HG03159 (cell line): ENCODE results near the gene ADCY3.
"Not testable (repeated sequence)": the region's sequence is repeated elsewhere in the genome, so short reads cannot be mapped to it uniquely, and the experiment has no call there.

ENCODE experiments used
- ATAC-seq: cut with Tn5 transposase; IDR thresholded peaks from one replicate; pipeline ENCODE4 v1.9.1; 2021; ENCODE audit warnings: mild to moderate bottlenecking, moderate library complexity; ENCODE audit not compliant: unreplicated experiment

The ADCY3 gene

DNA sequence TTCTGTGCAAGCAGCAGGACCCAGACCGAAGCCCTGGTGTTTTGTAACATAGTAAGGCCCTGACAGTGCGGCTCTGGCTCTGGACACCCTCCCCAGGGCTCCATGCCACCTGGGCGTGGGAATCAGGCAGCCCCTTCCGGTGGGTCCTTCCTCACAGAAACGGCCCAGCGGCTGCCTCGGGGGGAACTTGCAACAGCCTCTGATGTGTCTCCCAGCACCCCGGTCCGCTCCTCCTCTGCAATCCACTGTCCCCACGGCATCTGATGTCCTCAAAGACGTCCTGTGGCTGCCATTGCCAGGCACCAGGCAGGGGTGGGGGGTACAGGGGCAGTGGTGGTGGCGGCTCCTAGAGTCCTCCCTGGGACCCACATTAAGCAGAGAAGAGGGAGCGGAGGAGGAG lies 68.0 kb downstream of the ADCY3 start:
- ATAC-seq, result no peak

GRCh38 chr2:24850944-24851343 lies 69.1 kb downstream of the ADCY3 start:
- ATAC-seq, result no peak

GRCh38 chr2:24845691-24846090 lies 74.3 kb downstream of the ADCY3 start:
- no peak for ATAC-seq

DNA sequence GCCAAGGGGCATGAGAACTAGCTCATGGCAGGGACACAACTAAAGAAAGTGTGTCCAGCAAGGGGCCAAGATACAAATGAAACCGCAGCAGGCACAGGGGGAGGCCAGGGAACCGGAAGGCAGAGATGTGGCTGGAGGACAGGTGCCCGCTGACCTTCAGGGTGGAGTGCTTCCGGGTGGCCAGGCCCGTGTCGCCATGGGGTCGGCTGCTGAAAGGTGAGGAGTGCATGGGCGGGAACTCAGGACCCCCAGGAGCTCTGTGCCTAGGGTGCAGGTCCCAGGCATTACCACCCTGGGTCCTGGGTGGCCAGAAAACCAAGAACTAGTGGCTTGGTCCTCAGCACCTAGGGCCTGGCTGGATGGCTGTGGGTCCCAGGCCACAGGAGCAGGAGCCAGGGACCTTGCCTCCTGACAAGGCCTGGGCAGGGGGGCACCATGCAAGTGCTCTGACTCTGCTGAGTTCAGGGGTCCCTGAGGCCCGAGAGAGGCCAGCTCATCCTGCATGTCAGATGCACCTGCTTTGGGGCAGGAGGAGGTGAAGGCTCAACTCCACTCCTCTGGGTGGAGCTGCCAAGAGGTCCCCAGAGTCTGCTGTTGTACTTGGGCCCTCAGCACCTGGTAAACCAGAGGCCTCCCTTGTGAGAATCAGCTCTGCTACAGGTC lies 75.9 kb downstream of the ADCY3 start:
- ATAC-seq, result no peak

GRCh38 chr2:24843330-24843860 lies 76.6 kb downstream of the ADCY3 start:
- no peak for ATAC-seq

- ATAC-seq, result no peak
These were observed 77.7 kb downstream of the ADCY3 start for GRCh38 chr2:24842081-24843050.

DNA sequence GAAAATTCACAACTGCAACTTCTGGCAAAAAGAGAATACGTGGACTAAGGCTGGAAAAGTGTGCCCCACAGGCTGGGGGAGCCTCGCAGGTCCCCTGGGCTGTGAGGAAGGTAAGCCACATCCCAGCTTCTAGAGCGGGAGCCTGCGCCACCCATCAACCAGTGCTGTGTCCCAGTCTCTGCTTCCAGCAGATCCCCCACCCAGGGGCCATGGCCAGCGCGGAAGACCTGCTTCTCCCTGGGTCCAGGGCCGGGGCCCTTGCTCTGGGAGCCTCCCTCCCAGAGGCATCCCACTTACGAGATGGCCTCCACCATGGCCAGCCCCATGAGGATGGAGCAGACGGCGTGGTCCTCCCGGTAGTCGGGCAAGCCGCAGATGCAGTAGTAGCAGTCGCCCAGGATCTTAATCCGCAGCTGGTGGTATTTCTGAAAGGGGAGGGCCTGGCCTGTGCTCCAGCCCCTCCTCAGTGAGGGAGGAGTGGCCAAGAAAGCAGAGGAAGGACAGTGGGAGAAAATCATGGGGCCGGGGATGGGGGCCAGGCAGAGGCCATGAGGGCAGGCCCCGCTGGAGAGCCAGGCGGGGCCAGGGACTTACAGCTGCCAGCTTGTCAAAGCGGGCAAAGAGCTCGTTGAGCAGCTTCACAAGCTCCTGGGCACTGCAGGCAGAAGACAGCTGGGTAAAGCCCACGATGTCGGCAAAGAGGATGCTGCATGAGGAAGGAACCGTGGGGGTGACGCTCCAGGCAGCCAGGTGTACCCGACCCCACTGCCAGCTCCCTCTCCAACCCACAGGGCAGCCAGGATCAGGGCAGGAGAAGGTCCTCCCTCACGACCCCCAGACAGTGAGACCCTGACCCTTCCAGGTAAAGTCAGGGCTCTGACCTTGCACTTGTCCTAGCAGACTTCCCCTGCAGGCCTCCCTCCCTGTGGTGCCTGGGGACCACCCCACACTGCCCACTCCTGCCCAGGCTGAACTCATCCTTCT lies 78.8 kb downstream of the ADCY3 start:
- ATAC-seq, result no peak

DNA sequence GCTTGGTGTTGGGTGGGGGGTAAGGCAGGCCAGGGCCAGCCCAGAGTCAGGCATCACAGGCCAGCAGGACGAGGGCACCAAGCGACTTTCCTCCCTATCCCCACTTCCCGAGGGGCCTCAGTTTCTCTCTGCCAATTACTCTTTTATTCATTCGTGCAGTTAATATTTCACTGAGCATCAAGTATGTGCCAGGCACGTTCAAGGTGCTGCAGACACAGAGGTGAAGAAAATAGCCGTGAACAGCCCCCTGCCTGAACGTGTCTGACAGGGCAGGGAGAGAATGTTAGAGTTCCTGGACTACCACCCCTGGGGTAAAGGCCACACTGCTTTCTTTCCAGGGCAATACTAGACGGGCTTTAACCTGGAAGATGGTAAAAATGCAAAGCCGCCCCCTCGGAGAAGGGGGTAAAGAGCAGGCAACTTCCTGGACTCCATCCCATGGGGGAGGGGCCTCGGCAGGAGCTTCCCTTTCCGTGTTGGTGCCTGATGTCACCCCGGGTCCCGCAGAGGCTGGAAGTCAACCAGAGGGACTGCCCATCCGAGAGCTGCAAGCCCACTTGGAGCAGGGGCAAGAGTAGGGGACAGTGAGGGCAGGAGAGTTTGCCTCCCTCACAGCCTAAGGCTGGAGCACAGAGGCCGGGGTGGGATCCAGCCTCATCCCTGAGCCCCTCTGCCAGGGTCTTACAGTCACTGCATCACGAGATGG lies 79.7 kb downstream of the ADCY3 start:
- no peak for ATAC-seq

DNA sequence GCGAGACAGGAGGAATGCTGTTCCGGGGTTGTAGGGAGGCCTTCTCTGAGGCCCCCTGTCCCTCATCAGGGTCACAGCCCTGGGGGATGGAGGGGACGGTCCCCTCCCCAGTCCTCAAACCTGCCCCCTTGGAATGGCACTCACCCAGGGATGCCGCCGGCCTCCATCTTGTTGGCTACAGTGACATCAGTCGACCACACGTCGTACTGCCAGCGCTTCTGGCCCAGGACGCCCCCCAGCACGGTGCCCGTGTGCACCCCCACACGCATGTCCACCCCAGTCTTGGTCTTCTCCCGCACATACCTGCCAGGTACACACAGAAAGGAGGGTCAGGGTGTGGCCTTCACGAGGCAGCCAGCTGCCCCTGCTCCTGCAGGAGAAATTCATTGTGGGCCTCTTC lies 80.3 kb downstream of the ADCY3 start:
- no peak for ATAC-seq

GRCh38 chr2:24838541-24838940 lies 81.5 kb downstream of the ADCY3 start:
- no peak for ATAC-seq

DNA sequence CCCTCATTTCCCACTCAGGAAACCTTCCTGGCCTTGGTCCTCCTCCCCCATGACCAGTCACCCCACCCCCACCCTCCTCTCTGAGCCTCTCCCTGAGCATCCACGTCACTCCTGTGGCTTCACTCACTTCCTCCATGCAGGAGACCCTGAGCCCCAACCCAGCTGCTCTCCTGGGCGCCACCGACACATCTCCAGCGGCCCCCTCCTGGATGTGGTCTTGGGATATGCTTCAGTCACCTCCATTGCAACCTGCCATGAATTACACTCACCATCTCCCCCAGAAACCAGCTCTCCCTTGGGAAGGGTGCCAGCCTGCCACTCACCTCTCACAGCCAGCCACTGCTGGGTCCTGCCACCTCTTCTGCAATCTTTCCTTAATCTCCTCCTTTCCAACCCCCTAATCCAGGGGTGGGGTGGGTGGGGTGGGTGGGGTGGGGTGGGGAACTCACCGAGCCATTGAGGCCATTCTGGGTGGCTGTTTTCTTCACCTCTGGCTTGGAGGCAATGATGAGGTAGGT lies 82.0 kb downstream of the ADCY3 start:
- ATAC-seq, result no peak

DNA sequence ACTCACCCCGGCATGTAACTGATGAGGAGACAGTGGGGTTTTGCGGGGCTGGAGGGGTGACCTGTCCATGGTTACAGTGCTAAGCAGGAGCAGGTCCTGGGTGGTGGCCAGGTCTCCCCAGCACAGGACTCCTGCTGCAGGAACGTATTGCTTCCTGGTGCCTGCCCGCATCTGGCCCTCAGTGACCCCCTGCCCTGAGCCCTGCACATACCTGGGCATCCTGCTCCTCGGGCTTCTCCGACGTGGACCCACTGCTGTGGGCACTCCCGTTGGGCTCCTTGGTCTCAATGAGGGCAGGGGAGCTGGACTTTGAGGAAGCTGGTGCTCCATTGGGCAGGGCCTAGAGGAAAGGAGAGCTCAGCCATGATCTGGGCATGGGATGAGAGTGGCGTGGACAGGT lies 83.3 kb downstream of the ADCY3 start:
- no peak for ATAC-seq

DNA sequence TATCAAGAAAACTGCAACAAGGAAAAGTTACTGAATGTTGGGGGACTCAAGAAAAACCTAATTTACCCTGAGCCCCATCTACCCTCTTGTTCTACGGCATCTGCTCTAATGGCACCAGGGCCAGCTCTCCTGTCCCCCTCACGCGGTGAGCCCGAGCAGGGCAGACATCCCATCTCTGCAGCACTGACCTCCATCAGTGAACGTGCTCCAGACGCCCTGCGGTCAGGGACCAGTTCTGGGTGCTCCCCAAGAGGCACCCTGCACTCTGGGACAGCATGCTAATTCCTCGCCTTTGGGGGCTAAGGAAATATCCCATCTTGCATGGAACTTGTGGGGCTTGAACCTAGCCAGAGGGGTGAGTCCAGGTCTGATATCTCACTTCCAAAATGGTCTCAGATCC lies 83.8 kb downstream of the ADCY3 start:
- no peak for ATAC-seq

GRCh38 chr2:24835411-24835810 lies 84.6 kb downstream of the ADCY3 start:
- not testable (repeated sequence) for ATAC-seq

GRCh38 chr2:24834733-24835395 lies 85.2 kb downstream of the ADCY3 start:
- no peak for ATAC-seq

- no peak for ATAC-seq
These were observed 86.0 kb downstream of the ADCY3 start for GRCh38 chr2:24833821-24834732.

DNA sequence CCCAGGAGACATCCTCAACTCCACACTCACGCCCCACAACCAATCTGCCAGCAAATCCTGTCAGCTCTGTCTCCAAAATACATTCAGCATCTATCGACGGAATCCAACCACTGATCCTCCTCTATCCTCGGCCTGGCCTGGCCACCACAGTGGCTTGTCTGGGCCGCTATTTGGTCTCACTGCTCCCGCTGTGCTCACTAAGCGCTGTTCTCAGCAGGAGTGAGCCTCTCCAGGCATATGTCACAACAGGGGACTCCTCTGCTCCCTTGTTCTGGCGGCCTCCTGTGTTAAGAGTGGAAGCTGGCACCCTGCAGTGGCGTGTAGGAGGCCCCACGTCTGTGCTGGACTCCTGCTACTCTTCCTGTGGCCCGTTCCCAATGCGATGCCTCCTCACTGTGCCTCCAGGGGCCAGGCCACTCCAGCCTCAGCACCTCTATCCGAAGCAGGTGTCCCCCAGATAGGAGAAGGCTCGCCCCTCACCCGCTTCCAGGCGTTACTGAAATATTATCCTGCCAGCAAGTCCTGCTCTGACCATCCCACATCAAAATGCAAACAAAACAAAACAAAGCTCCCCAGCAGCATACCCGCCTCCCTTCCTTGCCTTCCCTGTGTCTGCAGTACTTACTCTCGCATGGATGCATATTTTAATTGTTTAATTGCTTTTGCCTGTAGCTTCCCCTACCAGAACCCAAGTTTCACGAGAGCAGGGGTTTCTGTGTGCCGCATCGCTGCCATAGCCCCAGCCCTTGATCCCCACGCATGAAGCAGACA lies 86.9 kb downstream of the ADCY3 start:
- ATAC-seq, result no peak

- no peak for ATAC-seq
These were observed 87.5 kb downstream of the ADCY3 start for GRCh38 chr2:24832521-24832920.
